A549 (cell line): Measurements from ENCODE around the gene ATXN7L1. TPM values are rescaled to one million over a fixed set of nuclear protein-coding genes. Genes with fewer than 3 reads are reported as not detected.

Experiments used
- ATAC-seq, 2 experiments: fragments of 200-7000 bp in 1 of 2; fragments of >200 bp in 1 of 2; cut with Nextera tagmentation in 1 of 2; cut with Tn5 transposase in 1 of 2; 3 replicates each; pipeline versions ENCODE4 v1.8.0 to v1.9.1; 2018 to 2020; ENCODE audit warnings: mild to moderate bottlenecking in 1 of 2, moderate library complexity in 1 of 2
- CTCF ChIA-PET: fragments of 300-600 bp; sonication (Branson Sonifier 250); formaldehyde crosslinking; extraction: SDS; loops from one replicate; lab custom pipeline; 2021; ENCODE audit warnings: antibody characterized with exemption, inconsistent platforms; lab: Yijun Ruan, JAX
- POLR2A ChIA-PET: fragments of 350-600 bp; formaldehyde crosslinking; extraction: SDS; loops from one replicate; lab custom pipeline; 2021; ENCODE audit warnings: antibody characterized with exemption, inconsistent platforms; lab: Yijun Ruan, JAX
- DNase-seq, 2 experiments: peaks; one replicate each; pipeline versions ENCODE4 v3.0.0 to v3.0.0-alpha.2; 2011 to 2016; ENCODE audit warnings: low read depth in 1 of 2, low spot score in 1 of 2
- FAIRE-seq: peaks from 2 replicates; lab custom pipeline; 2011; peaks lifted over from hg19 to GRCh38; lab: Jason Lieb, UNC
- H3K27ac ChIP-seq, 2 experiments: fragments of >200 bp; sonication (Bioruptor Twin); formaldehyde crosslinking; 3 replicates each; pipeline ENCODE4 v1.5.1; 2016 to 2017
- H3K4me1 ChIP-seq: fragments of >200 bp; sonication (Bioruptor Twin); formaldehyde crosslinking; 3 replicates; pipeline ENCODE4 v1.6.1; 2016
- H3K4me2 ChIP-seq: fragments of >200 bp; sonication (Bioruptor Twin); formaldehyde crosslinking; 3 replicates; pipeline ENCODE4 v1.6.1; 2016
- H3K4me3 ChIP-seq: fragments of >200 bp; sonication (Bioruptor Twin); formaldehyde crosslinking; 3 replicates; pipeline ENCODE4 v1.5.1; 2016
- H3K9me3 ChIP-seq: fragments of >200 bp; sonication (Bioruptor Twin); formaldehyde crosslinking; 3 replicates; pipeline ENCODE4 v1.6.1; 2016
- ATOH8 ChIP-seq: fragments of 250-450 bp; sonication (Bioruptor Pico); IDR thresholded peaks from 2 replicates; pipeline ENCODE4 v1.5.0; 2020; ENCODE audit warnings: low read depth, mild to moderate bottlenecking, moderate library complexity
- CHD2 ChIP-seq: fragments of 150-350 bp; IDR thresholded peaks from 2 replicates; pipeline ENCODE4 v1.6.1; 2014; ENCODE audit warnings: low read length; ENCODE audit not compliant: partially characterized antibody
- EHF ChIP-seq: fragments of 250-450 bp; sonication (Bioruptor Pico); IDR thresholded peaks from 2 replicates; pipeline ENCODE4 v1.5.0; 2020; ENCODE audit warnings: mild to moderate bottlenecking
- EP300 ChIP-seq, 2 experiments: fragments of >200 bp; sonication (Bioruptor Twin); formaldehyde crosslinking; IDR thresholded peaks; 2 replicates in 1 of 2; 3 replicates in 1 of 2; pipeline ENCODE4 v1.6.1; 2016 to 2017
- ESRRA ChIP-seq: fragments of 150-350 bp; IDR thresholded peaks from 2 replicates; pipeline ENCODE4 v1.6.1; 2014; ENCODE audit warnings: mild to moderate bottlenecking, low read length, borderline replicate concordance
- HEYL ChIP-seq: fragments of 250-450 bp; sonication (Bioruptor Pico); IDR thresholded peaks from 2 replicates; pipeline ENCODE4 v1.8.0; 2021; ENCODE audit warnings: mild to moderate bottlenecking, moderate library complexity
- HOXB5 ChIP-seq: fragments of 250-450 bp; sonication (Bioruptor Pico); IDR thresholded peaks from 2 replicates; pipeline ENCODE4 v1.5.0; 2020; ENCODE audit warnings: mild to moderate bottlenecking, moderate library complexity
- JUN ChIP-seq, 2 experiments: fragments of >200 bp; sonication (Bioruptor Twin); formaldehyde crosslinking; IDR thresholded peaks; 2 replicates in 1 of 2; 3 replicates in 1 of 2; pipeline ENCODE4 v1.6.1; 2016 to 2017
- KDM5A ChIP-seq: fragments of 200-600 bp; sonication (generic); IDR thresholded peaks from 2 replicates; pipeline ENCODE4 v1.6.1; 2016; ENCODE audit warnings: antibody characterized with exemption, mild to moderate bottlenecking
- POLR2A ChIP-seq: IDR thresholded peaks from 2 replicates; pipeline ENCODE4 v1.6.1; 2012; ENCODE audit warnings: mild to moderate bottlenecking, low read length
- RAD21 ChIP-seq, 2 experiments: fragments of >200 bp in 1 of 2; sonication (Bioruptor Twin) in 1 of 2; formaldehyde crosslinking in 1 of 2; IDR thresholded peaks in 1 of 2; conservative IDR thresholded peaks in 1 of 2; 2 replicates in 1 of 2; 3 replicates in 1 of 2; pipeline ENCODE4 v1.6.1; 2012 to 2018; ENCODE audit warnings: inconsistent platforms in 1 of 2
- RARB ChIP-seq: fragments of 250-450 bp; sonication (Bioruptor Pico); IDR thresholded peaks from 2 replicates; pipeline ENCODE4 v1.8.0; 2021; ENCODE audit warnings: mild to moderate bottlenecking, moderate library complexity
- RNF2 ChIP-seq: fragments of 200-600 bp; sonication (generic); IDR thresholded peaks from 2 replicates; pipeline ENCODE4 v1.6.1; 2016; ENCODE audit warnings: low read depth, mild to moderate bottlenecking, antibody characterized with exemption, moderate library complexity, borderline replicate concordance
- SMC3 ChIP-seq: fragments of >200 bp; sonication (Bioruptor Twin); formaldehyde crosslinking; IDR thresholded peaks from 3 replicates; pipeline ENCODE4 v1.6.1; 2018; ENCODE audit warnings: inconsistent platforms
- USF2 ChIP-seq: fragments of 450-650 bp; IDR thresholded peaks from 2 replicates; pipeline ENCODE4 v1.6.1; 2014; ENCODE audit warnings: antibody characterized with exemption
- ZC3H11A ChIP-seq: fragments of 450-650 bp; IDR thresholded peaks from 2 replicates; pipeline ENCODE4 v1.6.1; 2014; ENCODE audit warnings: antibody characterized with exemption, mild to moderate bottlenecking
- WGBS: methylation state at CpG from one replicate; pipeline ENCODE4 v1.1.6; 2017; ENCODE audit errors: missing lambda C conversion rate; 5-methylcytosine and 5-hydroxymethylcytosine counted together
- polyA plus RNA-seq, 4 experiments: library from polyadenylated mRNA; depleted of rRNA in 3 of 4; stranded (reverse); fragments of >200 nt; fragmentation: RNase III in 1 of 4; extraction: RNeasy Plus Mini Kit Qiagen cat#74134 plus additional on column Dnase treatment in 1 of 4; gene quantifications; 2 replicates in 3 of 4; 3 replicates in 1 of 4; pipeline ENCODE4 v1.2.3, GENCODE V29; 2011 to 2017
- TF ChIP-seq, protein P1 (sequence below): fragments of 200-600 bp; sonication (generic); IDR thresholded peaks from 2 replicates; pipeline ENCODE4 v1.6.1; 2016; ENCODE audit warnings: antibody characterized with exemption, mild to moderate bottlenecking, moderate library complexity
- TF ChIP-seq, protein P2 (sequence below): IDR thresholded peaks from 2 replicates; pipeline ENCODE4 v1.6.1; 2012
- TF ChIP-seq, protein P3 (sequence below): fragments of 150-350 bp; IDR thresholded peaks from 2 replicates; pipeline ENCODE4 v1.6.1; 2014; ENCODE audit warnings: low read depth, mild to moderate bottlenecking, low read length

Gene ATXN7L1
- polyA plus RNA-seq, 2 of the 4 experiments (the other 2 are of a cell fraction), result 4.5 to 5.7 TPM

- ATAC-seq, result peak; percentile 77 to 82
- 62% methylated on average over 10 of the region's 10 CpGs for WGBS
- CTCF ChIA-PET, result interaction anchor here (0.5 to 1.4 kb wide), 7 partner anchors 10 to 260 kb away, joined by 3 to 4 read pairs (median 3); no protein-coding TSS in a partner anchor
Measured at GRCh38 chr7:105782391-105783042, 93.9 kb downstream of the ATXN7L1 start.

GRCh38 chr7:105779856-105780780, 96.3 kb downstream of the ATXN7L1 start:
- DNase-seq (no peak), FAIRE-seq (no peak), ATAC-seq (no peak)
- 74% methylated on average over 4 of the region's 4 CpGs for WGBS
- Histone ChIP-seq H3K27ac (no peak overlapping the region), H3K4me1 (peaks cover 41% of the 10 kb centered on the region), H3K4me3 (no peak overlapping the region), H3K9me3 (no peaks in the 10 kb centered on the region), H3K4me2 (no peak overlapping the region)
- TF ChIP-seq KDM5A (no peak), ZC3H11A (no peak), USF2 (no peak), HEYL (CRISPR knock-in tag) (no peak), ESRRA (no peak), EHF (CRISPR knock-in tag) (no peak), RAD21 (conservative IDR thresholded peaks at IDR 0.05 in 1 of 2, IDR thresholded peaks at IDR 0.05 in 1 of 2) (no peak), HOXB5 (CRISPR knock-in tag) (no peak), ATOH8 (CRISPR knock-in tag) (no peak), POLR2A (no peak), EP300 (IDR thresholded peaks at IDR 0.05) (no peak), RNF2 (no peak), SMC3 (no peak), JUN (IDR thresholded peaks at IDR 0.05) (no peak), RARB (CRISPR knock-in tag) (no peak)
- TF ChIP-seq, protein P1, sequence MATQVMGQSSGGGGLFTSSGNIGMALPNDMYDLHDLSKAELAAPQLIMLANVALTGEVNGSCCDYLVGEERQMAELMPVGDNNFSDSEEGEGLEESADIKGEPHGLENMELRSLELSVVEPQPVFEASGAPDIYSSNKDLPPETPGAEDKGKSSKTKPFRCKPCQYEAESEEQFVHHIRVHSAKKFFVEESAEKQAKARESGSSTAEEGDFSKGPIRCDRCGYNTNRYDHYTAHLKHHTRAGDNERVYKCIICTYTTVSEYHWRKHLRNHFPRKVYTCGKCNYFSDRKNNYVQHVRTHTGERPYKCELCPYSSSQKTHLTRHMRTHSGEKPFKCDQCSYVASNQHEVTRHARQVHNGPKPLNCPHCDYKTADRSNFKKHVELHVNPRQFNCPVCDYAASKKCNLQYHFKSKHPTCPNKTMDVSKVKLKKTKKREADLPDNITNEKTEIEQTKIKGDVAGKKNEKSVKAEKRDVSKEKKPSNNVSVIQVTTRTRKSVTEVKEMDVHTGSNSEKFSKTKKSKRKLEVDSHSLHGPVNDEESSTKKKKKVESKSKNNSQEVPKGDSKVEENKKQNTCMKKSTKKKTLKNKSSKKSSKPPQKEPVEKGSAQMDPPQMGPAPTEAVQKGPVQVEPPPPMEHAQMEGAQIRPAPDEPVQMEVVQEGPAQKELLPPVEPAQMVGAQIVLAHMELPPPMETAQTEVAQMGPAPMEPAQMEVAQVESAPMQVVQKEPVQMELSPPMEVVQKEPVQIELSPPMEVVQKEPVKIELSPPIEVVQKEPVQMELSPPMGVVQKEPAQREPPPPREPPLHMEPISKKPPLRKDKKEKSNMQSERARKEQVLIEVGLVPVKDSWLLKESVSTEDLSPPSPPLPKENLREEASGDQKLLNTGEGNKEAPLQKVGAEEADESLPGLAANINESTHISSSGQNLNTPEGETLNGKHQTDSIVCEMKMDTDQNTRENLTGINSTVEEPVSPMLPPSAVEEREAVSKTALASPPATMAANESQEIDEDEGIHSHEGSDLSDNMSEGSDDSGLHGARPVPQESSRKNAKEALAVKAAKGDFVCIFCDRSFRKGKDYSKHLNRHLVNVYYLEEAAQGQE, result no peak
- TF ChIP-seq, protein P2, sequence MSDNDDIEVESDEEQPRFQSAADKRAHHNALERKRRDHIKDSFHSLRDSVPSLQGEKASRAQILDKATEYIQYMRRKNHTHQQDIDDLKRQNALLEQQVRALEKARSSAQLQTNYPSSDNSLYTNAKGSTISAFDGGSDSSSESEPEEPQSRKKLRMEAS, result no peak
- ChIA-PET CTCF (interaction anchor here (0.7 kb wide), 1 partner anchor 40 kb away, joined by 5 read pairs; no protein-coding TSS in a partner anchor), POLR2A (no interaction called here)

More at GRCh38 chr7:105782391-105783042, 93.9 kb downstream of the ATXN7L1 start:
- TF ChIP-seq, protein P1, result no peak
- TF ChIP-seq CHD2 (no peak), EHF (CRISPR knock-in tag) (no peak)
- TF ChIP-seq, protein P3, sequence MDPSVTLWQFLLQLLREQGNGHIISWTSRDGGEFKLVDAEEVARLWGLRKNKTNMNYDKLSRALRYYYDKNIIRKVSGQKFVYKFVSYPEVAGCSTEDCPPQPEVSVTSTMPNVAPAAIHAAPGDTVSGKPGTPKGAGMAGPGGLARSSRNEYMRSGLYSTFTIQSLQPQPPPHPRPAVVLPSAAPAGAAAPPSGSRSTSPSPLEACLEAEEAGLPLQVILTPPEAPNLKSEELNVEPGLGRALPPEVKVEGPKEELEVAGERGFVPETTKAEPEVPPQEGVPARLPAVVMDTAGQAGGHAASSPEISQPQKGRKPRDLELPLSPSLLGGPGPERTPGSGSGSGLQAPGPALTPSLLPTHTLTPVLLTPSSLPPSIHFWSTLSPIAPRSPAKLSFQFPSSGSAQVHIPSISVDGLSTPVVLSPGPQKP, result no peak
- peak in 1 of 2 experiments; percentile 53 for DNase-seq
- peak overlapping the region; percentile 28; the same call in 2 of the 3 replicates for H3K4me2 ChIP-seq
- H3K27ac ChIP-seq, result peak overlapping the region in 1 of 2 experiments; percentile 74; a peak in 3 of 6 replicates
- peaks cover 24% of the 10 kb centered on the region for H3K4me1 ChIP-seq
- H3K4me3 ChIP-seq, result no peak overlapping the region
- POLR2A ChIA-PET, result no interaction called here
- no peak for FAIRE-seq
- no peaks in the 10 kb centered on the region for H3K9me3 ChIP-seq
